ENCODE data around the gene DDR1.

DNA sequence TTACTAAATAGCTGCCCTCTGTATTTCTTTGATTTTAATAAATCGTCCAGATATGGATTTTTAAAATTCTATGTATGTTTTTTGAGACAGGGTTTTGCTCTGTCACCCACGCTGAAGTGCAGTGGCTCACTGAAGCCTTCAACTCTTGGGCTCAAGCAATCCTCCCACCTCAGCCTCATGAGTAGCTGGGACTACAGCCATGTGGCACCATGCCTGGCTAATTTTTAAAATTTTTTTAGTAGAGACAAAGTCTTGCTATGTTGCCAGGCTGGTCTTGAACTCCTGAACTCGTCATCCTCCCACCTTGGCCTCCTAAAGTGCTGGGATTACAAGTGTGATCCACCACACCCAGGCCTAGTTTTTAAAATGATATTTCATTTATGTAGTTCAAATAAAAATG is 47.4 kb upstream of the DDR1 start:
- TF ChIP-seq, protein P1, sequence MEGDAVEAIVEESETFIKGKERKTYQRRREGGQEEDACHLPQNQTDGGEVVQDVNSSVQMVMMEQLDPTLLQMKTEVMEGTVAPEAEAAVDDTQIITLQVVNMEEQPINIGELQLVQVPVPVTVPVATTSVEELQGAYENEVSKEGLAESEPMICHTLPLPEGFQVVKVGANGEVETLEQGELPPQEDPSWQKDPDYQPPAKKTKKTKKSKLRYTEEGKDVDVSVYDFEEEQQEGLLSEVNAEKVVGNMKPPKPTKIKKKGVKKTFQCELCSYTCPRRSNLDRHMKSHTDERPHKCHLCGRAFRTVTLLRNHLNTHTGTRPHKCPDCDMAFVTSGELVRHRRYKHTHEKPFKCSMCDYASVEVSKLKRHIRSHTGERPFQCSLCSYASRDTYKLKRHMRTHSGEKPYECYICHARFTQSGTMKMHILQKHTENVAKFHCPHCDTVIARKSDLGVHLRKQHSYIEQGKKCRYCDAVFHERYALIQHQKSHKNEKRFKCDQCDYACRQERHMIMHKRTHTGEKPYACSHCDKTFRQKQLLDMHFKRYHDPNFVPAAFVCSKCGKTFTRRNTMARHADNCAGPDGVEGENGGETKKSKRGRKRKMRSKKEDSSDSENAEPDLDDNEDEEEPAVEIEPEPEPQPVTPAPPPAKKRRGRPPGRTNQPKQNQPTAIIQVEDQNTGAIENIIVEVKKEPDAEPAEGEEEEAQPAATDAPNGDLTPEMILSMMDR (IDR thresholded peaks at IDR 0.05; ENCODE audit: low read depth, low read length) = no peak
- no peak for TF ChIP-seq EZH2phosphoT487 (IDR thresholded peaks at IDR 0.05; ENCODE audit: low read depth)

All from OCI-LY3 (cell line).